HCT116 (cell line): Measurements from ENCODE around the gene KCNG1. TPM values are rescaled to one million over a fixed set of nuclear protein-coding genes. Genes with fewer than 3 reads are reported as not detected.
A peak's percentile ranks its signal among the peaks of the same experiment; 100 is the strongest.

ENCODE experiments used
- ATAC-seq: fragments of 200-7000 bp; cut with Tn5 transposase; 2 replicates; pipeline ENCODE4 v1.9.1; 2020; ENCODE audit warnings: mild to moderate bottlenecking, moderate library complexity
- BruUV-seq: library from RNA; stranded (reverse); fragments of 400-500 nt; replicated peaks from 2 replicates; lab custom pipeline; 2021; lab: Mats Ljungman, UMichigan
- CTCF ChIA-PET: fragments of 300-600 bp; sonication (Branson Sonifier 250); formaldehyde crosslinking; loops from one replicate; lab custom pipeline; 2021; ENCODE audit warnings: antibody characterized with exemption; lab: Charles Lee
- POLR2A ChIA-PET: fragments of 300-600, 350-600 bp; sonication (Branson Sonifier 250); formaldehyde crosslinking; loops from one replicate; lab custom pipeline; 2021; ENCODE audit warnings: antibody characterized with exemption; lab: Charles Lee
- RAD21 ChIA-PET, 2 experiments: fragments of 300-600 bp; sonication (Branson Sonifier 250); formaldehyde crosslinking; loops; one replicate each; lab custom pipeline; 2023; ENCODE audit warnings: low total read pairs in 2 of 2; ENCODE audit not compliant: uncharacterized antibody in 2 of 2, unreplicated experiment in 2 of 2, low non-redundant PET in 1 of 2; lab: Charles Lee
- DNase-seq: peaks from one replicate; pipeline ENCODE4 v3.0.0-alpha.2; 2010; ENCODE audit warnings: low read depth, low spot score
- H2AFZ ChIP-seq: fragments of 200-600 bp; shearing (Covaris generic), sonication (generic); 2 replicates; pipeline ENCODE4 v1.6.1; 2017; ENCODE audit warnings: low read depth, mixed run types, mixed read lengths, antibody characterized with exemption, low read length; ENCODE audit not compliant: poor library complexity, severe bottlenecking
- H3K27ac ChIP-seq: 2 replicates; pipeline ENCODE4 v1.5.1; 2012; ENCODE audit warnings: low read depth, low read length
- H3K27me3 ChIP-seq: fragments of 200-600 bp; sonication (generic); 2 replicates; pipeline ENCODE4 v1.6.1; 2016; ENCODE audit warnings: mixed run types, low read length, mixed read lengths; ENCODE audit not compliant: insufficient read depth
- H3K36me3 ChIP-seq, 2 experiments: fragments of 200-500 bp in 1 of 2; fragments of 200-600 bp in 1 of 2; sonication (Bioruptor generic) in 1 of 2; sonication (generic) in 1 of 2; 2 replicates each; pipeline versions ENCODE4 v1.5.1 to v1.6.1; 2014 to 2016; ENCODE audit warnings: low read length in 2 of 2, inconsistent platforms in 1 of 2, mixed read lengths in 1 of 2, mixed run types in 1 of 2; ENCODE audit not compliant: insufficient read depth in 2 of 2, control insufficient read depth in 1 of 2
- H3K4me1 ChIP-seq, 2 experiments: fragments of 200-600 bp in 1 of 2; sonication (generic) in 1 of 2; 2 replicates each; pipeline versions ENCODE4 v1.5.1 to v1.6.1; 2012 to 2017; ENCODE audit warnings: low read length in 2 of 2, inconsistent platforms in 1 of 2, mild to moderate bottlenecking in 1 of 2, mixed read lengths in 1 of 2, mixed run types in 1 of 2, moderate library complexity in 1 of 2; ENCODE audit not compliant: insufficient read depth in 2 of 2, control insufficient read depth in 1 of 2
- H3K4me2 ChIP-seq: fragments of 200-600 bp; sonication (generic); 2 replicates; pipeline ENCODE4 v1.6.1; 2017; ENCODE audit warnings: mixed run types, low read length, mixed read lengths
- H3K4me3 ChIP-seq, 2 experiments: fragments of 200-600 bp in 1 of 2; sonication (generic) in 1 of 2; replicated peaks in 1 of 2; 2 replicates each; pipeline ENCODE4 v1.5.1; 2011 to 2016; ENCODE audit warnings: low read length in 2 of 2, control low read depth in 1 of 2, low read depth in 1 of 2, mild to moderate bottlenecking in 1 of 2, mixed read lengths in 1 of 2, mixed run types in 1 of 2
- H3K79me2 ChIP-seq: fragments of 200-600 bp; sonication (generic); 2 replicates; pipeline ENCODE4 v1.6.1; 2017; ENCODE audit warnings: mild to moderate bottlenecking, mixed run types, low read length, moderate library complexity, mixed read lengths; ENCODE audit not compliant: insufficient read depth
- H3K9ac ChIP-seq: fragments of 200-600 bp; sonication (generic); 2 replicates; pipeline ENCODE4 v1.6.1; 2016; ENCODE audit warnings: low read length, mixed read lengths
- H3K9me2 ChIP-seq: fragments of 200-600 bp; sonication (generic), shearing (Covaris generic); 2 replicates; pipeline ENCODE4 v1.6.1; 2017; ENCODE audit warnings: mixed run types, mild to moderate bottlenecking, moderate library complexity; ENCODE audit not compliant: insufficient read depth
- H3K9me3 ChIP-seq, 2 experiments: fragments of 200-500 bp in 1 of 2; fragments of 200-600 bp in 1 of 2; sonication (Bioruptor generic) in 1 of 2; sonication (generic) in 1 of 2; 2 replicates each; pipeline ENCODE4 v1.6.1; 2014 to 2017; ENCODE audit warnings: low read length in 2 of 2, mixed read lengths in 2 of 2, inconsistent platforms in 1 of 2, low read depth in 1 of 2, mild to moderate bottlenecking in 1 of 2, mixed run types in 1 of 2, moderate library complexity in 1 of 2; ENCODE audit not compliant: control insufficient read depth in 1 of 2, insufficient read depth in 1 of 2
- H4K20me1 ChIP-seq: fragments of 200-600 bp; sonication (generic), shearing (Covaris generic); 2 replicates; pipeline ENCODE4 v1.6.1; 2017; ENCODE audit warnings: mixed run types, mild to moderate bottlenecking, moderate library complexity; ENCODE audit not compliant: insufficient read depth
- CBX3 ChIP-seq: IDR thresholded peaks from 2 replicates; pipeline ENCODE4 v1.6.1; 2012; ENCODE audit warnings: low read depth
- CTCF ChIP-seq, 3 experiments: fragments of 200-600 bp in 1 of 3; sonication (generic) in 1 of 3; IDR thresholded peaks in 2 of 3; conservative IDR thresholded peaks in 1 of 3; 2 replicates each; pipeline ENCODE4 v1.5.1; 2012 to 2017; ENCODE audit warnings: low read depth in 2 of 3, low read length in 2 of 3, antibody characterized with exemption in 1 of 3, borderline replicate concordance in 1 of 3, control low read depth in 1 of 3, mild to moderate bottlenecking in 1 of 3, mixed read lengths in 1 of 3, mixed run types in 1 of 3, moderate library complexity in 1 of 3; ENCODE audit not compliant: insufficient read depth in 1 of 3
- EGR1 ChIP-seq: IDR thresholded peaks from 2 replicates; pipeline ENCODE4 v1.6.1; 2012; ENCODE audit warnings: low read depth
- ELF1 ChIP-seq: IDR thresholded peaks from 2 replicates; pipeline ENCODE4 v1.6.1; 2012; ENCODE audit warnings: low read depth, borderline replicate concordance
- EZH2 ChIP-seq: fragments of 200-600 bp; sonication (generic); IDR thresholded peaks from 2 replicates; pipeline ENCODE4 v1.6.1; 2017; ENCODE audit warnings: antibody characterized with exemption, mixed run types
- EZH2phosphoT487 ChIP-seq: fragments of 200-600 bp; IDR thresholded peaks from 2 replicates; pipeline ENCODE4 v1.6.1; 2018; ENCODE audit warnings: antibody characterized with exemption, borderline replicate concordance
- FOSL1 ChIP-seq: IDR thresholded peaks from 2 replicates; pipeline ENCODE4 v1.6.1; 2012; ENCODE audit warnings: low read depth
- JUND ChIP-seq: IDR thresholded peaks from 2 replicates; pipeline ENCODE4 v1.6.1; 2012
- MAX ChIP-seq: IDR thresholded peaks from 2 replicates; pipeline ENCODE4 v1.6.1; 2012
- POLR2AphosphoS5 ChIP-seq: IDR thresholded peaks from 2 replicates; pipeline ENCODE4 v1.6.1; 2011; ENCODE audit warnings: mild to moderate bottlenecking, low read depth, low read length, moderate library complexity
- REST ChIP-seq: IDR thresholded peaks from 2 replicates; pipeline ENCODE4 v1.6.1; 2012; ENCODE audit warnings: low read depth
- SIN3A ChIP-seq: IDR thresholded peaks from 2 replicates; pipeline ENCODE4 v1.6.1; 2012; ENCODE audit warnings: low read depth
- SRF ChIP-seq: IDR thresholded peaks from 2 replicates; pipeline ENCODE4 v1.6.1; 2012; ENCODE audit warnings: low read depth
- TCF7L2 ChIP-seq: IDR thresholded peaks from 2 replicates; pipeline ENCODE4 v1.7.0; 2011; ENCODE audit warnings: borderline replicate concordance, inconsistent platforms; ENCODE audit not compliant: insufficient read depth, insufficient read length; ENCODE audit errors: extremely low read depth
- YY1 ChIP-seq: IDR thresholded peaks from 2 replicates; pipeline ENCODE4 v1.6.1; 2011; ENCODE audit warnings: low read length, low read depth, moderate library complexity, mild to moderate bottlenecking; ENCODE audit not compliant: insufficient replicate concordance; ENCODE audit errors: extremely low read depth
- ZFX ChIP-seq: fragments of 450-650 bp; IDR thresholded peaks from 2 replicates; pipeline ENCODE4 v1.6.1; 2017
- ZNF274 ChIP-seq: fragments of 200-500 bp; sonication (Bioruptor generic); IDR thresholded peaks from 2 replicates; pipeline ENCODE4 v1.6.1; 2014; ENCODE audit warnings: mild to moderate bottlenecking, low read depth, low read length, inconsistent platforms
- intact Hi-C: fragments of 100-400 bp; cut with micrococcal nuclease; formaldehyde crosslinking; loops from 2 replicates; pipeline ENCODE4 v1.10.0; 2022
- total RNA-seq: library from RNA; stranded (reverse); gene quantifications from one replicate; pipeline ENCODE4 v1.2.1, GENCODE V29; 2021; ENCODE audit not compliant: unreplicated experiment
- TF ChIP-seq, protein P1 (sequence below): IDR thresholded peaks from 2 replicates; pipeline ENCODE4 v1.6.1; 2012
- TF ChIP-seq, protein P2 (sequence below): IDR thresholded peaks from 2 replicates; pipeline ENCODE4 v1.6.1; 2011; ENCODE audit warnings: mild to moderate bottlenecking, low read length, moderate library complexity; ENCODE audit not compliant: insufficient replicate concordance; ENCODE audit errors: extremely low read depth

Gene KCNG1
- total RNA-seq, 1 experiment from 2014 or later = 54.6 TPM

GRCh38 chr20:50980071-50980681, 42.7 kb downstream of the KCNG1 start:
- Histone ChIP-seq H2AFZ (no peak overlapping the region), H3K79me2 (no peaks in the 10 kb centered on the region), H3K9me3 (no peaks in the 10 kb centered on the region), H3K4me2 (no peak overlapping the region), H3K4me3 (no peak overlapping the region), H3K27me3 (no peaks in the 10 kb centered on the region), H3K27ac (no peak overlapping the region), H3K36me3 (no peaks in the 10 kb centered on the region), H3K9me2 (no peaks in the 10 kb centered on the region), H3K4me1 (peaks cover 0 to 14% of the 10 kb centered on the region in 2 experiments; a peak in 2 of 4 replicates), H3K9ac (no peak overlapping the region), H4K20me1 (no peaks in the 10 kb centered on the region)
- RAD21 ChIA-PET = no interaction called here
- no TSS peak for BruUV-seq
- CTCF ChIA-PET = interaction anchor here (0.7 to 2.6 kb wide), 3 partner anchors 8 to 327 kb away, joined by 4 to 12 read pairs (median 11); partner anchors contain the start of gene BCAS4
- no peak for DNase-seq
- POLR2A ChIA-PET = interaction anchor here (0.6 kb wide), 1 partner anchor 42 kb away, joined by 4 read pairs; no protein-coding TSS in a partner anchor
- intact Hi-C loops = loop anchor here (10.0 kb wide), 1 partner anchor 615 kb away; no protein-coding TSS in a partner anchor
- no peak for ATAC-seq
- TF ChIP-seq, protein P1, sequence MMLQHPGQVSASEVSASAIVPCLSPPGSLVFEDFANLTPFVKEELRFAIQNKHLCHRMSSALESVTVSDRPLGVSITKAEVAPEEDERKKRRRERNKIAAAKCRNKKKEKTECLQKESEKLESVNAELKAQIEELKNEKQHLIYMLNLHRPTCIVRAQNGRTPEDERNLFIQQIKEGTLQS = no peak
- 0 out of 2 replicates have a peak, but pooled peaks have one; percentile 25 for TF ChIP-seq MAX
- TF ChIP-seq ZFX = no peak
- no peak for TF ChIP-seq SIN3A
- no peak for TF ChIP-seq SRF
- TF ChIP-seq REST = no peak
- peak; percentile 65 for TF ChIP-seq FOSL1
- TF ChIP-seq, protein P2, sequence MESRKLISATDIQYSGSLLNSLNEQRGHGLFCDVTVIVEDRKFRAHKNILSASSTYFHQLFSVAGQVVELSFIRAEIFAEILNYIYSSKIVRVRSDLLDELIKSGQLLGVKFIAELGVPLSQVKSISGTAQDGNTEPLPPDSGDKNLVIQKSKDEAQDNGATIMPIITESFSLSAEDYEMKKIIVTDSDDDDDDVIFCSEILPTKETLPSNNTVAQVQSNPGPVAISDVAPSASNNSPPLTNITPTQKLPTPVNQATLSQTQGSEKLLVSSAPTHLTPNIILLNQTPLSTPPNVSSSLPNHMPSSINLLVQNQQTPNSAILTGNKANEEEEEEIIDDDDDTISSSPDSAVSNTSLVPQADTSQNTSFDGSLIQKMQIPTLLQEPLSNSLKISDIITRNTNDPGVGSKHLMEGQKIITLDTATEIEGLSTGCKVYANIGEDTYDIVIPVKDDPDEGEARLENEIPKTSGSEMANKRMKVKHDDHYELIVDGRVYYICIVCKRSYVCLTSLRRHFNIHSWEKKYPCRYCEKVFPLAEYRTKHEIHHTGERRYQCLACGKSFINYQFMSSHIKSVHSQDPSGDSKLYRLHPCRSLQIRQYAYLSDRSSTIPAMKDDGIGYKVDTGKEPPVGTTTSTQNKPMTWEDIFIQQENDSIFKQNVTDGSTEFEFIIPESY = no peak
- TF ChIP-seq JUND = no peak; the same call in 1 of the 2 replicates
- TF ChIP-seq POLR2AphosphoS5 = no peak
- no peak for TF ChIP-seq EZH2phosphoT487
- no peak for TF ChIP-seq TCF7L2
- TF ChIP-seq CTCF (IDR thresholded peaks at IDR 0.05 in 2 of 3, conservative IDR thresholded peaks at IDR 0.05 in 1 of 3; ENCODE audit: borderline replicate concordance in 1 of 3, insufficient read depth in 1 of 3, low read depth in 2 of 3, low read length in 2 of 3) = no peak
- TF ChIP-seq ELF1 = no peak
- TF ChIP-seq ZNF274 = no peak
- TF ChIP-seq EGR1 = no peak
- TF ChIP-seq EZH2 = no peak
- no peak for TF ChIP-seq YY1
- TF ChIP-seq CBX3 = no peak
